GM12878 (cell line): ENCODE data around the gene APH1B. TPM values are rescaled to one million over a fixed set of nuclear protein-coding genes. Genes with fewer than 3 reads are reported as not detected.
A peak's percentile ranks its signal among the peaks of the same experiment; 100 is the strongest.

ENCODE experiments used
- ATF7 ChIP-seq: fragments of 450-650 bp; IDR thresholded peaks from 2 replicates; pipeline ENCODE4 v1.6.1; 2016; ENCODE audit warnings: low read depth, mild to moderate bottlenecking
- CBFB ChIP-seq: IDR thresholded peaks from 2 replicates; pipeline ENCODE4 v1.6.1; 2016; ENCODE audit warnings: antibody characterized with exemption, low read depth
- DPF2 ChIP-seq: fragments of 450-650 bp; IDR thresholded peaks from 2 replicates; pipeline ENCODE4 v1.6.1; 2017; ENCODE audit warnings: mild to moderate bottlenecking
- E2F4 ChIP-seq: IDR thresholded peaks from 2 replicates; pipeline ENCODE4 v1.6.1; 2012; ENCODE audit warnings: low read depth, low read length, improper control_type of control experiment
- ELK1 ChIP-seq: IDR thresholded peaks from 2 replicates; pipeline ENCODE4 v1.6.1; 2012; ENCODE audit warnings: low read depth, low read length, improper control_type of control experiment
- GATAD2B ChIP-seq: fragments of 450-650 bp; conservative IDR thresholded peaks from 2 replicates; pipeline ENCODE4 v1.6.1; 2017; ENCODE audit warnings: low read depth, mild to moderate bottlenecking, moderate library complexity
- HDAC2 ChIP-seq: fragments of 200-600 bp; sonication (generic); IDR thresholded peaks from 2 replicates; pipeline ENCODE4 v1.6.1; 2017
- MLLT1 ChIP-seq: fragments of 450-650 bp; IDR thresholded peaks from 2 replicates; pipeline ENCODE4 v1.6.1; 2016; ENCODE audit warnings: mild to moderate bottlenecking
- NKRF ChIP-seq: fragments of 450-650 bp; conservative IDR thresholded peaks from 2 replicates; pipeline ENCODE4 v1.6.1; 2017; ENCODE audit warnings: mild to moderate bottlenecking, moderate library complexity
- NR2F1 ChIP-seq: fragments of 450-650 bp; conservative IDR thresholded peaks from 2 replicates; pipeline ENCODE4 v1.6.1; 2017; ENCODE audit warnings: mild to moderate bottlenecking
- POLR2A ChIP-seq: IDR thresholded peaks from 2 replicates; pipeline ENCODE4 v1.6.1; 2011; ENCODE audit warnings: low read depth, mild to moderate bottlenecking, low read length
- POU2F2 ChIP-seq: IDR thresholded peaks from 3 replicates; pipeline ENCODE4 v1.6.1; 2011; ENCODE audit warnings: low read depth, mild to moderate bottlenecking, low read length, borderline replicate concordance
- RAD51 ChIP-seq: fragments of 450-650 bp; IDR thresholded peaks from 2 replicates; pipeline ENCODE4 v1.6.1; 2016; ENCODE audit warnings: moderate library complexity, mild to moderate bottlenecking, inconsistent platforms
- RCOR1 ChIP-seq: conservative IDR thresholded peaks from 2 replicates; pipeline ENCODE4 v1.6.1; 2012; ENCODE audit warnings: low read depth, low read length, improper control_type of control experiment
- SIN3A ChIP-seq: IDR thresholded peaks from 2 replicates; pipeline ENCODE4 v1.6.1; 2012; ENCODE audit warnings: low read depth, low read length, improper control_type of control experiment
- SMARCA5 ChIP-seq: fragments of 450-650 bp; IDR thresholded peaks from 2 replicates; pipeline ENCODE4 v1.6.1; 2017; ENCODE audit warnings: mild to moderate bottlenecking
- TBL1XR1 ChIP-seq: IDR thresholded peaks from 2 replicates; pipeline ENCODE4 v1.6.1; 2012; ENCODE audit warnings: low read depth, low read length, improper control_type of control experiment
- TCF7 ChIP-seq: IDR thresholded peaks from 2 replicates; pipeline ENCODE4 v1.6.1; 2014; ENCODE audit warnings: antibody characterized with exemption, borderline replicate concordance
- USF1 ChIP-seq: IDR thresholded peaks from 2 replicates; pipeline ENCODE4 v1.6.1; 2011; ENCODE audit warnings: borderline replicate concordance, low read depth, mild to moderate bottlenecking, moderate library complexity, mixed read lengths, low read length; ENCODE audit not compliant: insufficient read depth; ENCODE audit errors: extremely low read length
- ZNF687 ChIP-seq: fragments of 450-650 bp; IDR thresholded peaks from 2 replicates; pipeline ENCODE4 v1.6.1; 2017; ENCODE audit warnings: mild to moderate bottlenecking, moderate library complexity
- polyA plus RNA-seq, 11 experiments: library from polyadenylated mRNA; depleted of rRNA in 4 of 11; unstranded in 6 of 11; stranded (reverse) in 5 of 11; fragments of >200 nt; fragmentation: Nextera tagmentation in 4 of 11; fragmentation: Illumina TruSeq in 1 of 11; extraction: Ambion mirVana in 4 of 11; extraction: Trizol in 1 of 11; gene quantifications; 1 replicate in 1 of 11; 2 replicates in 10 of 11; pipeline versions ENCODE4 v1.2.1 to v1.2.3, GENCODE V29; 2011 to 2016; ENCODE audit warnings: inconsistent platforms in 2 of 11, missing spikeins in 2 of 11, low read depth in 1 of 11
- total RNA-seq, 4 experiments: library from RNA; depleted of rRNA in 3 of 4; stranded (reverse); fragments of >200 nt in 3 of 4; fragmentation: Illumina TruSeq in 1 of 4; extraction: Trizol in 1 of 4; gene quantifications; 2 replicates each; pipeline versions ENCODE4 v1.2.1 to v1.2.3, GENCODE V29; 2013 to 2021

Gene APH1B
- total and polyA plus RNA-seq, 10 of the 15 experiments (the other 5 are each of a cell fraction or from before 2014, with no cell fraction given), result 5.0 to 20.8 (median 11.1) TPM

GRCh38 chr15:63277038-63277892, at the start of gene APH1B (continued):
- TF ChIP-seq ZNF687 (peak; percentile 90), SMARCA5 (peak; percentile 36; the same call in 1 of the 2 replicates), USF1 (no peak), E2F4 (no peak), NKRF (0 out of 2 replicates have a peak, but pooled peaks have one; percentile 32), GATAD2B (no peak; the same call in none of the 2 replicates), DPF2 (peak; percentile 32; the same call in 1 of the 2 replicates), MLLT1 (no peak), TBL1XR1 (no peak), POU2F2 (no peak), POLR2A (peak; percentile 89), RAD51 (no peak), HDAC2 (no peak), ATF7 (no peak), RCOR1 (no peak), NR2F1 (no peak; the same call in none of the 2 replicates), ELK1 (no peak), CBFB (no peak), TCF7 (no peak), SIN3A (0 out of 2 replicates have a peak, but pooled peaks have one; percentile 22)
